GM12801 (cell line): ENCODE data around the gene CLOCK.

Experiments
- TF ChIP-seq, protein P1 (sequence below): IDR thresholded peaks from one replicate; pipeline ENCODE4 v1.5.1; 2011; ENCODE audit warnings: control low read depth; ENCODE audit not compliant: insufficient read length; ENCODE audit errors: extremely low read depth

CLOCK gene

DNA sequence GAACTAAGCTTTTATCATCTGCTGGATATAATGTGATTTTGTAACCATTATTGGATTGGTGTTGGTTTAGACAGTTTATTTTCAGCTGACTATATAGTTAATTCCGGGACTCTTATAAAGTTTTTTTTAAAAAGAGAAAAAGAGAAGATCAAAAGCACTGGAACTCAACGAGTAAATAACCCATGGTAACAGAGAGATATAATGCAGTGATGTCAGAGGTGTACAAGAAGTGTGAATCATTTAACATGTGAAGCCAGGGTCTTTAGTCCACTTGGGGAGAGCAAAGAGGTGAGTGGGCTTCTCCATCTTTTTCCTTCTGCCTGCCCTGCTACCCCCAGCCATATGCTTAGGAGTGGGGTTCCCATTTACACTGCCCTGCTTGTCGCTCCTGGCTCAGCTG lies 147.7 kb downstream of the CLOCK start:
- TF ChIP-seq, protein P1, sequence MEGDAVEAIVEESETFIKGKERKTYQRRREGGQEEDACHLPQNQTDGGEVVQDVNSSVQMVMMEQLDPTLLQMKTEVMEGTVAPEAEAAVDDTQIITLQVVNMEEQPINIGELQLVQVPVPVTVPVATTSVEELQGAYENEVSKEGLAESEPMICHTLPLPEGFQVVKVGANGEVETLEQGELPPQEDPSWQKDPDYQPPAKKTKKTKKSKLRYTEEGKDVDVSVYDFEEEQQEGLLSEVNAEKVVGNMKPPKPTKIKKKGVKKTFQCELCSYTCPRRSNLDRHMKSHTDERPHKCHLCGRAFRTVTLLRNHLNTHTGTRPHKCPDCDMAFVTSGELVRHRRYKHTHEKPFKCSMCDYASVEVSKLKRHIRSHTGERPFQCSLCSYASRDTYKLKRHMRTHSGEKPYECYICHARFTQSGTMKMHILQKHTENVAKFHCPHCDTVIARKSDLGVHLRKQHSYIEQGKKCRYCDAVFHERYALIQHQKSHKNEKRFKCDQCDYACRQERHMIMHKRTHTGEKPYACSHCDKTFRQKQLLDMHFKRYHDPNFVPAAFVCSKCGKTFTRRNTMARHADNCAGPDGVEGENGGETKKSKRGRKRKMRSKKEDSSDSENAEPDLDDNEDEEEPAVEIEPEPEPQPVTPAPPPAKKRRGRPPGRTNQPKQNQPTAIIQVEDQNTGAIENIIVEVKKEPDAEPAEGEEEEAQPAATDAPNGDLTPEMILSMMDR = no peak

DNA sequence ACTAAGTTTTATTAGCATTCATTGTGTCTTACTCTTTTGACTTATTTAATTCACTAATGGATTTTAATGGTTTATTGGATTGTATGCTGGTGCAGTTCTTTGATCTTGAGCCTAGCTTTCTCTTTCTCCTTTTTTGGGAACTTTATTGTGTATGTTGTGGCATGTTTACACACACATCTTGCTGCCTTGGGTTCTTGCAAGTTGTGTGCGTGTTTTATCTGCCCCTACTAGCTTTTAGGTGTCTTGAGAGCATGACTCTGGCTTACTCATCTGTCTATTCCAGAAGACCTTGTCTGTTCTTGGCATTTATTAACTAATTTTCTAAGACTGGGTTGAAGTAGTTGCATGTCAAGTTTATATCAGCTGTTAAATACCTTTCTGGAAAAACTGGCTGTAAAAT lies 148.2 kb downstream of the CLOCK start:
- TF ChIP-seq, protein P1 = no peak

DNA sequence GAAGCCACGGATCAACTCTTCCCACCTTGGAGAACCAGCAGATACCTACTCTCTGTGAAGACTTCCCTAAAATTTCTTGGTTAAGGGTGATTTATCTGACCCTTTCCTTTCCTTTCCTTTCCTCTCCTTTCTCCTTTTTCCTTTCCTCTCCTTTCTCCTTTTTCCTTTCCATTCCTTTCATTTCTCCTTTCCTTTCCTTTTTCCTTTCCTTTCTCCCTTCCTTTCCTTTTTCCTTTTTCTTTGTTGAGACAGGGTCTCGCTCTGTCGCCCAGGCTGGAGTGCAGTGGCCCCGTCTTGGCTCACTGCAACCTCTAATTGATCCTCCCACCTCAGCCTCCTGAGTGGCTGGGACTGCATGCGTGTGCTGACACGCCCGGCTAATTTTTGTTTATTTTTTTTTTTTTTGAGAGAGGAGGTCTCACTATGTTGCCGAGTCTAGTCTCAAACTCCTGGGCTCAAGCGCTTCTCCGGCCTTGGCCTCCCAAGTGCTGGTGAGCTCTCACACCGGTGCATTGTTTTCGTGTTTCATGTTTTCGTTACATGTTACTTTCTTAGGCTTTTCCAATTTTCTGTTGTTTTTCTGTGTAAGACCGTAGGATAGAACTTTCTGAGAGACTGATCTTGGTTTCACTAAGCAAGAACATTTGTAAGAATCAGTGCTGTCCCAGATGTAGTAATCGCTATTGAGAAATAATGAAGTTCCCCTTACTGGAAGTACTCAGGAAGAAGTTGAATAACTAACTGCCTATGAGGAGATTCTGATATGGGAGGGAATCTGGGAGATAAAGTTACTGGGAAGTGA lies 149.0 kb downstream of the CLOCK start:
- TF ChIP-seq, protein P1 = no peak

DNA sequence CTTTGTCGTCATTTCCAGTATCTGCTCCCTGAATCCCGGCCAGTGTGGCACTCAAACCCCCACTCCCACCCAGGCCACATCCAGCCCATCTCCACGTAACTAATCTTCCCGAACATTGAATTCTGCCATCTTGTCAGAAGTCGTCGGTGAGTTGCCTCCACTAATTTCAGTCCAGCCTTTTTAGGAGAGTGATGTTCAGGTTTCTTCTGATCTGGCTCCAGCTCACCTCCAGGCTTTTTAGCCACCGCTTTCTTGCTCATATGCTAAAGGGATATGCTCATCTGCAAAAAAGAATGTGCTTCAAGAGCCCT lies 149.6 kb downstream of the CLOCK start:
- TF ChIP-seq, protein P1 = no peak

DNA sequence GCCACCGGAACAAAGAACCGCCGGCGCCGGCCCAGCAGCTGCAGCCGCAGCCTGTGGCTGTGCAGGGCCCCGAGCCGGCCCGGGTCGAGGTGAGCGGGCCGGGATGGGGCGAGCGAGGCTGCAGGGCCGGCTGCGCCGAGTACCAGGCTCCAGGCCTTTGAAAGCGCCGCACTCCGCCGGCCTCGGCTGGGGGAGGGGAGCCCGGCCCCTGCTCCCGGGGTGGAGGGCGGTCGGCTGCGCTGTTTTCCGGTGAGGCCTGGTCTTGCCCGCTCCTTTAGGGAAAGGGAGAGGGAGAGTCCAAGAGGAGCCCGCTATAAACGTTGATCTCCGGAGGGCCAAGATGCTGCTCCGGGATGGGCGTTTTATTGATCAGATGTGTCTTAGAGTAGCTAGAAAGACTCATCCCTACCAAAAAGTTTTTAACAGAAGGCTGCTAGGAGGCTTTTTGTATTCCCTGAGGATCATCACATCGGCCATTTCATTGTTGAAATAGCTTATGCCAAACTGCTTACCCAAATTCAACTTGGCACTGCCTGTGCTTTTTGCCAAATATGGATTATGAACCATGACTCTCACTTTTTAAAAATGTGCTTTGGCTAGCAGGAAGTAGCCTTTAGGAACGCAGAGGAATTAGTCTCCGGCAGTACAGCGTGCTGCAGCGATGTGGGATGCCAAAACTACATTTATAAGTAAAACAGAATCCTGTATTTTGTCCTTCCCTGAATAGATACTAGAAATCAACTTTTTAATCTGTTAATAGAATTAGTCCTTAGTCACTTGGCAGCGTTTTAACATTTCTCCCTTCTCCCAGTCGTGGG lies 150.2 kb downstream of the CLOCK start:
- TF ChIP-seq, protein P1 = no peak

GRCh38 chr4:55395529-55396307 lies 151.0 kb downstream of the CLOCK start, which contains the start of gene TMEM165:
TMEM165 (plus strand) TSS chr4:55395957; CDS start chr4:55396190, 233 bp downstream.
- TF ChIP-seq, protein P1 = no peak

DNA sequence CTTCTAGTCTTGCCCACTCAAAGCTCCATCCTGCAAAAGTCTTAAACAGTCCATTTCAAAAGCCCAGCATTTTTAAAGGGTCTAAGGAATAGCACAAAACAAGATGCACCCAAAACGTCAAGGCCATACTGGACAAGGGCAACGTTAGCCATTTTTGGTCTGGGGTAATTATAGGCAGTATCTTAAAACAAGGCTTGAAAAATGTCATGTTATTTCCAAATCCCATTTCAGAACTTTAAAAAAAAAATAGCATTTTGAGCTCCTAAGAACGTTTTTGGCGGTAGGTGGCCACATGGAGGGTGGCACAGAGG lies 151.5 kb downstream of the CLOCK start:
- TF ChIP-seq, protein P1 = no peak
